ENCODE measurements around the gene INTS2.

- TF ChIP-seq CTCF (IDR thresholded peaks at IDR 0.05) (no peak), TEAD4 (IDR thresholded peaks at IDR 0.05; ENCODE audit: borderline replicate concordance, insufficient read depth) (no peak), YY1 (IDR thresholded peaks at IDR 0.05; ENCODE audit: low read depth) (no peak), EZH2phosphoT487 (IDR thresholded peaks at IDR 0.05; ENCODE audit: borderline replicate concordance, low read depth) (no peak), EP300 (IDR thresholded peaks at IDR 0.05; ENCODE audit: borderline replicate concordance in 1 of 2, low read depth in 1 of 2, low read length in 1 of 2) (no peak), POLR2AphosphoS5 (IDR thresholded peaks at IDR 0.05; ENCODE audit: low read depth, low read length) (no peak), MEF2A (IDR thresholded peaks at IDR 0.05; ENCODE audit: borderline replicate concordance, low read depth) (no peak), CHD2 (IDR thresholded peaks at IDR 0.05; ENCODE audit: low read length, partially characterized antibody) (no peak), USF2 (IDR thresholded peaks at IDR 0.05; ENCODE audit: borderline replicate concordance, low read depth, low read length) (no peak), RFX5 (IDR thresholded peaks at IDR 0.05; ENCODE audit: low read length) (no peak), IRF3 (IDR thresholded peaks at IDR 0.05; ENCODE audit: low read depth, low read length) (no peak)
Measured at GRCh38 chr17:61825448-61826137, 102.2 kb downstream of the INTS2 start.
